CD14-positive monocyte (primary cell): ENCODE measurements around the gene CHKA. TPM values are rescaled to one million over a fixed set of nuclear protein-coding genes. Genes with fewer than 3 reads are reported as not detected.
A peak's percentile ranks its signal among the peaks of the same experiment; 100 is the strongest.

Source experiments
- DNase-seq, 3 donors: peaks; one replicate each; pipeline ENCODE4 v3.0.0-alpha.2; 2011 to 2022
- H2AFZ ChIP-seq: 2 replicates; pipeline ENCODE4 v1.6.0; 2012; ENCODE audit warnings: mild to moderate bottlenecking, low read depth, low read length, inconsistent platforms; ENCODE audit not compliant: insufficient read depth, poor library complexity, severe bottlenecking
- H3K27ac ChIP-seq, 2 donors: 1 replicate in 1 of 2; 2 replicates in 1 of 2; pipeline ENCODE4 v1.5.1; 2012 to 2013; ENCODE audit warnings: low read length in 2 of 2, control low read depth in 1 of 2, inconsistent platforms in 1 of 2, low read depth in 1 of 2, mild to moderate bottlenecking in 1 of 2
- H3K27me3 ChIP-seq, 2 donors: one replicate each; pipeline versions ENCODE4 v1.6.0 to v1.6.1; 2011 to 2013; ENCODE audit warnings: low read length in 2 of 2; ENCODE audit not compliant: control insufficient read depth in 2 of 2, insufficient read depth in 2 of 2
- H3K36me3 ChIP-seq, 2 donors: replicated peaks in 1 of 2; 1 replicate in 1 of 2; 2 replicates in 1 of 2; pipeline versions ENCODE4 v1.5.1 to v1.6.1; 2012 to 2013; ENCODE audit warnings: low read length in 2 of 2, control low read depth in 1 of 2, inconsistent platforms in 1 of 2, mild to moderate bottlenecking in 1 of 2; ENCODE audit not compliant: insufficient read depth in 2 of 2, control insufficient read depth in 1 of 2
- H3K4me1 ChIP-seq, 2 donors: 1 replicate in 1 of 2; 2 replicates in 1 of 2; pipeline versions ENCODE4 v1.5.1 to v1.6.1; 2012 to 2013; ENCODE audit warnings: low read length in 2 of 2, control low read depth in 1 of 2, inconsistent platforms in 1 of 2, mild to moderate bottlenecking in 1 of 2, moderate library complexity in 1 of 2; ENCODE audit not compliant: insufficient read depth in 2 of 2, control insufficient read depth in 1 of 2
- H3K4me2 ChIP-seq: replicated peaks from 2 replicates; pipeline ENCODE3; 2012; ENCODE audit warnings: low read length, moderate library complexity, mild to moderate bottlenecking; ENCODE audit not compliant: poor library complexity, severe bottlenecking; ENCODE audit errors: extremely low read depth
- H3K4me3 ChIP-seq, 3 experiments: fragments of 200-600 bp in 1 of 3; sonication (generic) in 1 of 3; replicated peaks in 1 of 3; 1 replicate in 2 of 3; 2 replicates in 1 of 3; pipeline ENCODE4 v1.5.1; 2011 to 2013; ENCODE audit warnings: low read length in 3 of 3, mild to moderate bottlenecking in 3 of 3, control low read depth in 2 of 3, low read depth in 2 of 3, inconsistent platforms in 1 of 3, moderate library complexity in 1 of 3
- H3K79me2 ChIP-seq: 2 replicates; pipeline ENCODE4 v1.6.0; 2012; ENCODE audit warnings: mild to moderate bottlenecking, control low read depth, inconsistent platforms, low read length, moderate library complexity; ENCODE audit not compliant: insufficient read depth
- H3K9ac ChIP-seq: 2 replicates; pipeline ENCODE4 v1.6.0; 2017; ENCODE audit warnings: low read length, mild to moderate bottlenecking; ENCODE audit not compliant: insufficient read depth, poor library complexity, severe bottlenecking
- H3K9me3 ChIP-seq, 2 donors: replicated peaks in 1 of 2; 1 replicate in 1 of 2; 2 replicates in 1 of 2; pipeline versions ENCODE4 v1.5.1 to v1.6.1; 2012 to 2013; ENCODE audit warnings: low read length in 2 of 2, control low read depth in 1 of 2; ENCODE audit not compliant: control insufficient read depth in 1 of 2, insufficient read depth in 1 of 2
- H4K20me1 ChIP-seq: 2 replicates; pipeline ENCODE4 v1.6.0; 2012; ENCODE audit warnings: mild to moderate bottlenecking, low read length, control low read depth, moderate library complexity; ENCODE audit not compliant: insufficient read depth
- H3K27ac Mint-ChIP-seq, 7 donors: one replicate each; pipeline ENCODE4 v1.8.0; 2020; ENCODE audit warnings: mild to moderate bottlenecking in 7 of 7, mixed read lengths in 7 of 7, moderate library complexity in 6 of 7, inconsistent platforms in 2 of 7
- H3K27me3 Mint-ChIP-seq, 3 donors: one replicate each; pipeline ENCODE4 v1.8.0; 2021 to 2022; ENCODE audit warnings: low read depth in 3 of 3, mild to moderate bottlenecking in 3 of 3, mixed read lengths in 3 of 3, moderate library complexity in 3 of 3, inconsistent platforms in 1 of 3
- H3K36me3 Mint-ChIP-seq, 2 donors: one replicate each; pipeline ENCODE4 v1.8.0; 2020; ENCODE audit warnings: mixed read lengths in 2 of 2, inconsistent platforms in 1 of 2, mild to moderate bottlenecking in 1 of 2
- H3K4me1 Mint-ChIP-seq: one replicate; pipeline ENCODE4 v1.8.0; 2020; ENCODE audit warnings: mild to moderate bottlenecking, mixed read lengths
- H3K4me3 Mint-ChIP-seq, 2 donors: one replicate each; pipeline ENCODE4 v1.8.0; 2020; ENCODE audit warnings: mild to moderate bottlenecking in 2 of 2, mixed read lengths in 2 of 2, moderate library complexity in 1 of 2
- H3K9me3 Mint-ChIP-seq, 7 donors: one replicate each; pipeline ENCODE4 v1.8.0; 2020 to 2022; ENCODE audit warnings: mixed read lengths in 7 of 7, mild to moderate bottlenecking in 6 of 7, moderate library complexity in 6 of 7, inconsistent platforms in 2 of 7
- CTCF ChIP-seq: fragments of 200-600 bp; IDR thresholded peaks from one replicate; pipeline ENCODE4 v1.8.0; 2022; ENCODE audit warnings: antibody characterized with exemption, mild to moderate bottlenecking
- WGBS: methylation state at CpG from one replicate; pipeline ENCODE4 v1.1.5; 2013; ENCODE audit warnings: missing lambda C conversion rate; ENCODE audit not compliant: insufficient coverage; 5-methylcytosine and 5-hydroxymethylcytosine counted together
- intact Hi-C, 2 donors: fragments of 100-400 bp; cut with micrococcal nuclease; formaldehyde crosslinking; loops; one replicate each; pipeline versions ENCODE4 v1.15.0 to v1.15.1; 2023
- polyA plus RNA-seq, 3 donors: library from polyadenylated mRNA; depleted of rRNA in 1 of 3; unstranded in 2 of 3; stranded (reverse) in 1 of 3; fragments of 300-500 nt in 2 of 3; fragments of >200 nt in 1 of 3; fragmentation: Illumina TruSeq in 2 of 3; gene quantifications; 1 replicate in 2 of 3; 2 replicates in 1 of 3; pipeline ENCODE4 v1.2.3, GENCODE V29; 2012 to 2021

Gene CHKA
- polyA plus RNA-seq, 3 donors = 2.8 to 20.9 (median 5.7) TPM

GRCh38 chr11:68142028-68142412 lies 20.8 kb upstream of the CHKA start:
- Mint-ChIP-seq H3K4me3 (peak overlapping the region; percentile 37 to 84), H3K4me1 (peaks cover 56% of the 10 kb centered on the region), H3K27ac (peak overlapping the region in 4 of 7 donors; percentile 8 to 81 (median 48)), H3K9me3 (peaks cover 0 to 6% (median 0%) of the 10 kb centered on the region in 7 donors), H3K27me3 (peaks cover 12 to 43% (median 21%) of the 10 kb centered on the region in 3 donors), H3K36me3 (peaks cover 0 to 2% of the 10 kb centered on the region in 2 donors)
- H3K36me3 ChIP-seq = no peaks in the 10 kb centered on the region
- peak overlapping the region in 1 of 3 experiments; percentile 51 for H3K4me3 ChIP-seq
- DNase-seq = peak; percentile 59 to 73 (median 66)
- H3K27ac ChIP-seq = peak overlapping the region; percentile 10 to 33
- no peak for TF ChIP-seq CTCF
- H3K79me2 ChIP-seq = no peaks in the 10 kb centered on the region
- H3K27me3 ChIP-seq = peaks cover 0 to 6% of the 10 kb centered on the region in 2 donors
- intact Hi-C loops = no loop called here
- H3K4me1 ChIP-seq = peaks cover 56 to 68% of the 10 kb centered on the region in 2 donors
- H3K9ac ChIP-seq = peak overlapping the region; percentile 12
- no peaks in the 10 kb centered on the region for H4K20me1 ChIP-seq
- WGBS = 0% methylated on average over 12 of the region's 13 CpGs
- peak overlapping the region; percentile 76 for H2AFZ ChIP-seq
- peak overlapping the region; percentile 42 for H3K4me2 ChIP-seq
- no peaks in the 10 kb centered on the region for H3K9me3 ChIP-seq

GRCh38 chr11:68141246-68142027 lies 20.2 kb upstream of the CHKA start:
- H4K20me1 ChIP-seq = no peaks in the 10 kb centered on the region
- peak overlapping the region; percentile 42 for H3K4me2 ChIP-seq
- peak overlapping the region in 1 of 2 donors; percentile 10 for H3K27ac ChIP-seq
- H3K36me3 ChIP-seq = no peaks in the 10 kb centered on the region
- intact Hi-C loops = no loop called here
- H3K27me3 ChIP-seq = peaks cover 0 to 6% of the 10 kb centered on the region in 2 donors
- H3K9me3 Mint-ChIP-seq = peaks cover 0 to 6% (median 0%) of the 10 kb centered on the region in 7 donors
- H3K9me3 ChIP-seq = no peaks in the 10 kb centered on the region
- H2AFZ ChIP-seq = peak overlapping the region; percentile 76
- peaks cover 0 to 2% of the 10 kb centered on the region in 2 donors for H3K36me3 Mint-ChIP-seq
- DNase-seq = no peak
- 27% methylated on average over 7 of the region's 8 CpGs for WGBS
- peak overlapping the region in 1 of 3 experiments; percentile 51 for H3K4me3 ChIP-seq
- no peaks in the 10 kb centered on the region for H3K79me2 ChIP-seq
- peak overlapping the region in 1 of 2 donors; percentile 57 for H3K4me3 Mint-ChIP-seq
- H3K27me3 Mint-ChIP-seq = peaks cover 12 to 43% (median 21%) of the 10 kb centered on the region in 3 donors
- peak overlapping the region; percentile 12 for H3K9ac ChIP-seq
- TF ChIP-seq CTCF = no peak
- peaks cover 50 to 62% of the 10 kb centered on the region in 2 donors for H3K4me1 ChIP-seq
- H3K27ac Mint-ChIP-seq = peak overlapping the region in 2 of 7 donors; percentile 8 to 81
- peaks cover 51% of the 10 kb centered on the region for H3K4me1 Mint-ChIP-seq
